ENCODE data around the gene ELP5.
A peak's percentile ranks its signal among the peaks of the same experiment; 100 is the strongest.

- TF ChIP-seq CTCF (tag by site-specific recombination; IDR thresholded peaks at IDR 0.05), result no peak
- TF ChIP-seq ZBTB17 (tag by site-specific recombination; IDR thresholded peaks at IDR 0.05), result no peak
- no peak for TF ChIP-seq ZNF24 (tag by site-specific recombination; IDR thresholded peaks at IDR 0.05)
- no peak for TF ChIP-seq ZNF561 (tag by site-specific recombination; IDR thresholded peaks at IDR 0.05; ENCODE audit: borderline replicate concordance)
- no peak for TF ChIP-seq REPIN1 (tag by site-specific recombination; IDR thresholded peaks at IDR 0.05; ENCODE audit: low read depth)
- no peak for TF ChIP-seq ZFP41 (tag by site-specific recombination; IDR thresholded peaks at IDR 0.05; ENCODE audit: borderline replicate concordance)
- TF ChIP-seq ZNF610 (tag by site-specific recombination; IDR thresholded peaks at IDR 0.05; ENCODE audit: borderline replicate concordance), result 0 out of 2 replicates have a peak, but pooled peaks have one; percentile 13
- TF ChIP-seq HOXD13 (CRISPR knock-in tag; IDR thresholded peaks at IDR 0.05; ENCODE audit: borderline replicate concordance), result no peak
- TF ChIP-seq PBX3 (CRISPR knock-in tag; IDR thresholded peaks at IDR 0.05), result no peak
These were observed 297 bp upstream of the ELP5 start, which contains the start of gene CTDNEP1 for GRCh38 chr17:7251661-7252175.
